GM21447 (cell line): ENCODE data around the gene ARID4A.
"Not testable (repeated sequence)": the region's sequence is repeated elsewhere in the genome, so short reads cannot be mapped to it uniquely, and the experiment has no call there.

Experiments used
- ATAC-seq: cut with Tn5 transposase; IDR thresholded peaks from one replicate; pipeline ENCODE4 v1.9.1; 2021; ENCODE audit not compliant: unreplicated experiment

ARID4A gene

DNA sequence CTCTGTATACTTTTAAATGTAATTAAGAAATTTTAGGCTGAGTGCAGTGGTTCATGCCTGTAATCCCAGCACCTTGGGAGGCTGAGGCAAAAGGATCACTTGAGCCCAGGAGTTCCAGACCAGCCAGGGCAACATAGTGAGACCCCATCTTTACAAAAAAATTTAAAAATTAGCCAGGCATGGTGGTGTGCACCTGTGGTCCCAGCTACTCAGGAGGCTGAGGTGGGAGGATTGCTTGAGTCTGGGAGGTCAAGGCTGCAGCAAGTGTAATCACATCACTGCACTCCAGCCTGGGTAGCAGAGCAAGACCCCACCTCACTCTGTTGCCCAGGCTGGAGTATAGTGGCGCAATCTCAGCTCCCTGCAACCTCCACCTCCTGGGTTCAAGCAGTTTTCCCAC lies 63.9 kb downstream of the ARID4A start:
- not testable (repeated sequence) for ATAC-seq

DNA sequence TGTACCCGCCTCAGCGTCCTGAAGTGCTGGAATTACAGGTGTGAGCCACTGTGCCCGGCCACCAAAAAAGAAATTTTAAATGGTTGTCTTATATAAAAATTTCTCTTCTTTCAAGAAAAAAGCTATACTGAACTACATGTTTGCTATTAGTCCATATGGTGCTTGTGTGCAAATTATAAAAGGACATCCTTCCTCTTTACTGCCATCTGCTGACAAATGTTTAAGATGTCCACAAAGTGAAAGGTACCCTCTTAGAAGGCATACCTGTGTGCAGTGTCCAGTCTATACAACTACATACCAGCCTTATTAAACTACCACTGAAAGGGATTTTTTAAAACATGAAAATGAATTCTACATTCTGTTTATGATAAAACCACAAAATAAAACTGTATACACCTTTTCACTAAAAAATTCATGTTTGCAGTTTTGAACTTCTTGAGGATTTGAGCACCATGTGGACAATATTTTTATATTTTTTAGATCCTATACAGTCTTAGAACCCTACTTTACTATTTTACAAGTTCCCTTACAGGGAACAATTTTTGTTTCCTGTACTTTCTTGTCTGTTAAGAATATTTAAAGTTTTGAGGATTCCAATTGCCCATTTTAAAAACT lies 64.5 kb downstream of the ARID4A start:
- no peak for ATAC-seq

DNA sequence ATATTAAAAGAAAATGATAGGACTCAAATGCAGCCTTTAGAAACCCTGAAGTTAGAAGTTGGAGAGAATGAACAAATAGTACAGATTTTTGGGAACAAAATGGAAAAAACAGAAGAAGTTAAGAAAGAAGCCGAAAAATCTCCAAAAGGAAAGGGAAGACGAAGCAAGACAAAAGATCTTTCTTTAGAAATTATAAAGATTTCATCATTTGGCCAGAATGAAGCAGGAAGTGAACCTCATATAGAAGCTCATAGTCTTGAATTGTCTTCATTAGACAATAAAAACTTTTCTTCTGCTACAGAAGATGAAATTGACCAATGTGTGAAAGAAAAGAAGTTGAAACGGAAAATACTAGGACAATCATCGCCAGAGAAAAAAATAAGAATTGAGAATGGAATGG lies 66.0 kb downstream of the ARID4A start:
- no peak for ATAC-seq

DNA sequence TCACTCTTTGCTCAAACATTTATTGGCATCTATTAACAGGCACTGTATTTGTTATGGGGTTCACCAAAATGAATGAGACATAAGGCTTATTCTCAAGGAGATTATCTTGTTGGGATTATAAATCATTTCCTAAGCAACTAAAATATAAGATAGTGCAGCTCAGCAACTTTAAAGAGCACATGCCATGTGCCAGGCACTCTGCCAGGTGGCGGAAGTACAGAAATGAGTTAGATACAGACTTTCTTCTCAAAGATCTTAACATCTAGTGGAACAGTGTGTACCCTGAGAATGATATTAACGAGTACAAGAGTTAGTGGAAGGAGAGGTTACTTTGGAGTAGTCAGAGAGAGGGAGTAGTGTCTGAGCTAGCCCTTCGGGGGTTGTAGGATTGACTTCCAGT lies 68.9 kb downstream of the ARID4A start:
- ATAC-seq: no peak

DNA sequence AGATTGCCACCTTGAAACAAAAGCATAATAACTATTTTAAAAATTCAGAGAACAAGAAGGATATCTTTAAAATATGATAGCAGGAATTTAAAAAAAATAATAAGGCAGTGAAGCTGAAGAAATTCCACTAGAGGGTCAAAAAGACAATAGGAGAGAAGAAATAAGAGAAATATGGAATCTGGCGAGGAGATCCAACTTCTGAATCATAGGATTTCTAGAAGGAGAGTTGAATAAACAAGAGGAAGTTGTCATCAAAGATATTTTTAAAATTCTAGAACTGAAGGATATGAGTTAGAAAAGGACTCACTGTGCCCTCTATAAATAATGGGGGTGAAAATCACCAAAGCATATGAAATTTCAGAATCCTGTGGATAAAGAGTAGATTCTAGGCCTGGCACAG lies 70.6 kb downstream of the ARID4A start:
- no peak for ATAC-seq

DNA sequence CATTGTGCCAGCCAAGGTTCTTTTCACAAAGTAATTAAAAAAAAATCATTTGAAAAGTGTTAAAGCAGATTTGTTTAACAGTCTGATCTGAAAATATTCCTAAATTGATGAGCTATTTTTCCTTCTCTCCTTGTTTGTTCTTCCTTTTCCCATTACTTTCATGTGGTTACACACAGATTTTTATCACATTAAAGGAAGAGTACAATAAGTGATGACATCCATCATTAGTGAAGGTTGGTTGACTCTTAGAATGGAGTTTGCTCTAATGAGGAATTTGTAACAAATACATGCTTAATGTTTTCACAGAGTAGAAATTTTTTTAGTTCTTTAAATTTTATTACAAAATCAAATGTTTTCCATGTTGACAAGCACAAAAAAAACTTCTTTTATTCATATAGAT lies 78.4 kb downstream of the ARID4A start:
- ATAC-seq: no peak

DNA sequence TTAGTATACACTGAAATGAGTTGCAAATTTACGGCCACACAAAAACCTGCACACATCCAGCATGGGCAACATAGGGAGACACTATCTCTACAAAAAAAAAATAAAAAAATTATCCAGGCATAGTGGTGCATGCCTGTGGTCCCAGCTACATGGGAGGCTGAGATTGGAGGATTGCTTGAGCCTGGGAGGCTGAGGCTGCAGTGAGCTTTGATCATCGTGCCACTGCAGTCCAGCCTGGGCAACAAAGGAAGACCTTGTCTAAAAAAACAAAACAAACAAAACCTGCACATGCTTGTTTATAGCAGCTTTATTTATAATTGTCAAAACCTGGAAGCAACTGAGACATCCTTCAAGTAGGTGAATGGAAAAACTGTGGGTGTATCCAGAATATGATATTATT lies 92.5 kb downstream of the ARID4A start:
- ATAC-seq: no peak

DNA sequence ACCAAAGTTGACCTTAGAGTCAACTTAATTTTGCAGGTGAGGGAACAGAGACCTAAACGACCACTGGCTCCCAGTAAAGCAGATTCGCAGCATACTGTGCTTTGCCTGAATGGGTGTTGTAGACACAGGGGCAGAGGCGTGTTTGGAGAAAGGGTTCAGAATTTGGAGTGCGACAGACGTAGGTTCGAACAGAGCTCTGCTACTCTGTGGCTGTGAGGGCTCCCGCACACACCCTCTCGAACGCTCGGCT lies 97.1 kb downstream of the ARID4A start:
- ATAC-seq: no peak

DNA sequence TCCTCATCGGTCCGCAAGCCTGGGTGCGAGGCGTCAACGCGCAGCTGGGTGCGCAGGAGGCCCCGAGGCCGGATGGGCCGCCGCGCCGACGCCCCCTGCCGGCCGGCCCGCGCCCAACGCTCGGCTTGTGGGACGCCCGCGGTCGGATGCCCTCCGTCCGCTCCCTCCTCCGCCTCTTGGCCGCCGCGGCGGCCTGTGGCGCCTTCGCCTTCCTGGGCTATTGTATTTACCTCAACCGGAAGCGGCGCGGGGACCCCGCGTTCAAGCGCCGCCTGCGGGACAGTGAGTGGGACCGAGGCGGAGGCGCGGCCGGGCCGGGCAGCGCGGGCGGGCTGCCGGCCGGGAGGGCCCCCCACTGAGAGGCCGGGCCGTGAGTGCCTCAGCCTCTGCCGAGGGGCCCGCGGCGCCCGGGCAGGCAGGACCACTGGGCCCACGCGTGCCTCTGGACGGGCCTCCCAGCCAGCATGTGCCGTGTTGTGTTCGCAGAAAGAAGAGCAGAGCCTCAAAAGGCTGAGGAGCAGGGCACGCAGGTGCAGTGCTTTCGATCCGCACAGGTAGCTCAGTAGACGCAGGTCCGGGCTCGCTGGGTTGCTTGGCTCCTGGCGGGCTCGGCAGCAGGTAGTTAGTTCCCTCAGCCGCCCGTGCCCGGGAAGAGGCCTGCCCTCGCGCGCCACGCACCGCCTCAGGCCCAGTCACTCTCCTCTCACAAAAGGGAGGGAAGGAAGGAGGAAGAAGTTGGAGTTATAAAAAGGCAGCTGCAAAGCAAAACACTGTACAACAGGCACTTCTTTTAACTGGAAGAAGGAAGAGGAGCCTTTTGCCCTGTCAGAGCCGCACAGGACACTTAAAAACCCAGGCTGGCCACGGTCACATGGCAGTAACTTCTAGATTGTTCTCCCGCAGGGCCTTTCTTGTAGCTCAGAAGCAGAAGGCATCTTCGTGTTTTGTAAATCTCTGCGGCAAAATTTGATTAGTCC lies 97.7 kb downstream of the ARID4A start, which contains the start of gene TOMM20L:
Gene TOMM20L, plus strand, starts transcription at position 119 of the 977 bp plus-strand sequence. Its CDS starts 28 bp downstream, at position 147.
- ATAC-seq: peak; percentile 88

DNA sequence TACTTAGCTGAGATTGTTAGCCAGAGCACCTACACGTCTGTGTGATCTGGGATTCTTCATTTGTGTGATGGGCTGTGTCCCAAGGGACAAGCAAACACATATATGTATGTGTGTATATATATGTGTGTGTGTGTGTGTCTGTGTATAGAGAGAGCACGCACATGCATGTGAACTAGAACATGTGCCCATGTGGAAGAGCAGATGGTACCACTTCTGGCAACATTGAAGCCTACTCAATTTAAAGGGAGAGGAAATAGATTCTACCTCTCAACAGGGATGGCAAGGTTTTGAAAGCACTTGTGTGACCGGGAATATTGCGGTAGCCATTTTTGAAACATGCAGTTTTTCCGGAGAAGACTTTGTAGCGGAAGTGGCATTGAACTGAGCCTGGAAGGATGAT lies 98.8 kb downstream of the ARID4A start:
- ATAC-seq: no peak

DNA sequence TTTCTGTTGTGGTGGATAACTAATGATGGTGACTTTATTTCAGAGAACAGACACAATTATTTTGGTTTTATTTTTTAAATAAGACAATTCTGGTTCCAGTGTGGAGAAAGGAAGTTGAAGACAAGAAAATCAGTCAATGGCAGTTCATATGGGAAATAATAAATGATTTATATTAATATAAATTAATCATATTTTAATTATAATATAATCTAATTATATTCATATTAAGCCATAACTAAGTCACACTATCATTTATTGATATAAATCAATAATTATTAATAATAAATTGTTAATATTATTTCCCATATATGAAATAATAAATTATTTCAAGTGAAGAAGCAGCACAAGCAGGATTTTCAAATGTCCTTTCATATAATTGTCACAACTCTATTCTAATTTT lies 100.1 kb downstream of the ARID4A start:
- ATAC-seq: no peak

DNA sequence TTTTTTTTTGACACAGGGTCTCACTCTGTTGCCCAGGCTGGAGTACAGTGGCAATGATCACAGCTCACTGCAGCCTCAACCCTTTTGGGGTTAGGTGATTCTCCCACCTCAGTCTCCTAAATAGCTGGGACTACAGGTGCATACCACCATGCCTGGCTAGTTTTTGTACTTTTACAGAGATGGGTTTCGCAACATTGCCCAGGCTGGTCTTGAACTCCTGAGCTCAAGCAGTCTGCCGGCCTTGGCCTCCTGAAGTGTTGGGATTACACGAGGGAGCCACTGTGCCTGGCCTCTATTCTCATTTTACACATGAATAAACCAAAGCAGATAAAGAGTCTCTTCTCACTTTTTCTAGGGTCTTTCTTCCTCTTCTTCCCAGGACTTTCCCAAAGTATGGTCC lies 100.5 kb downstream of the ARID4A start:
- ATAC-seq: no peak

DNA sequence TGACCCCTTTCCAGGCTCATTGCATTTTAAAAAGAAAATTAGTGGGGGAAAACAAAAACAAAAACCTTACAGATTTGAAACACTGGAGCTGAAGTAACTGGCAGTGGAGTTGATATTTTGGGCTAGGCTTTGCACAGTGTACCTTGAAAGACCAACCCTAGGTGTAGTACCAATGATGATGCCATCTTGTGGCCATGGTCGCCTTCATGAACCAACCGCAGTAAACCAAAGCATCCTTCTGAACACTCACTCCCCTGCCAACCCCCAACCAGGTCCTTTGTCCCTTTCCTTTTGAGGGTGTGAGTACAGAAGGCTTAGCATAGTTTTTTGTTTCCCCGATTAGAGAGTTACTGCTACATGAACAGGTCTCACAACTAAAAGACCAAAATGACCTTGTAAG lies 103.2 kb downstream of the ARID4A start:
- no peak for ATAC-seq

DNA sequence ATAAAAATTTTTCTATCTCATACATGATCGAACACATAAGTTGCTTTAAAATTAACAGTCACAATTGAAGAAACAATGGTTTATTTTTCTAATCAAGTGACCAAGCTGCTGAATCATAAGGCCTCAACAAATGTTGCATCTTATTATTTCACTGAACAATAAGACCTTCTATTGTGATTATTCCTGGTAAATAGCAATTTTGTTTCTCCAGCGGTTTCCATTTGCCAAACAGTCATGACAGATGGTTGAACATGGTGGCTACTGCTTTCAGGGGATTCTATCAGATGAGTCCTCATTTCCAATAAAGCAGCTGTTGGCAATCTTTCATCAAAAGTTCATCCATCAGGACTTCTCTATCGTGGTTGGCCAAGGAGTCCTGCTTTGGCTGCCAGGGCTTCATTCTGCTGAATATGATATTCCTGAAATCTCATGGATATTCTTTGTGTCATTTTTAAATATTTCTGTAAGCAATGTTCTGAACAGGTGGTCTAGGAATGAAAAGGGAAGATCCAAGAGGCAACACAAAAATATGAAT lies 110.4 kb downstream of the ARID4A start:
- ATAC-seq: no peak

DNA sequence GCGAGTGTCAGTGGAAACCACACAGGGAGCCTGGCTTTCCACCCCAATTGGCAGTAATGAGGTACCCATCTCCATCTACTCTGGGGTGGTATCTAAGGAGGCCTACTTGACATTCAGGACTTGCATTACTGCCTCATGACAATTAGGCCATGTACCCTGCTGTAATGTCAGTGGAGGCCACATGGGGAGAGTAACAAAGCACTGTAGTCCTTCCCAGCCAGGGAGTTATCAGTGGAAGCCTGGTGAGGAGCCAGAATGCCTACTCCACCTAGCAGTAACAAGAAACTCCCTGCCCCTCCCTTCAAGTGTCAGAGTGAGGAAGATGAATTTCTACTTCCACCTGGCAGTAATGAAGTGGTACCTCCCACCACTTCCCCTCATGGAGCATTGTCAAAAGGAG lies 116.5 kb downstream of the ARID4A start:
- ATAC-seq: no peak

DNA sequence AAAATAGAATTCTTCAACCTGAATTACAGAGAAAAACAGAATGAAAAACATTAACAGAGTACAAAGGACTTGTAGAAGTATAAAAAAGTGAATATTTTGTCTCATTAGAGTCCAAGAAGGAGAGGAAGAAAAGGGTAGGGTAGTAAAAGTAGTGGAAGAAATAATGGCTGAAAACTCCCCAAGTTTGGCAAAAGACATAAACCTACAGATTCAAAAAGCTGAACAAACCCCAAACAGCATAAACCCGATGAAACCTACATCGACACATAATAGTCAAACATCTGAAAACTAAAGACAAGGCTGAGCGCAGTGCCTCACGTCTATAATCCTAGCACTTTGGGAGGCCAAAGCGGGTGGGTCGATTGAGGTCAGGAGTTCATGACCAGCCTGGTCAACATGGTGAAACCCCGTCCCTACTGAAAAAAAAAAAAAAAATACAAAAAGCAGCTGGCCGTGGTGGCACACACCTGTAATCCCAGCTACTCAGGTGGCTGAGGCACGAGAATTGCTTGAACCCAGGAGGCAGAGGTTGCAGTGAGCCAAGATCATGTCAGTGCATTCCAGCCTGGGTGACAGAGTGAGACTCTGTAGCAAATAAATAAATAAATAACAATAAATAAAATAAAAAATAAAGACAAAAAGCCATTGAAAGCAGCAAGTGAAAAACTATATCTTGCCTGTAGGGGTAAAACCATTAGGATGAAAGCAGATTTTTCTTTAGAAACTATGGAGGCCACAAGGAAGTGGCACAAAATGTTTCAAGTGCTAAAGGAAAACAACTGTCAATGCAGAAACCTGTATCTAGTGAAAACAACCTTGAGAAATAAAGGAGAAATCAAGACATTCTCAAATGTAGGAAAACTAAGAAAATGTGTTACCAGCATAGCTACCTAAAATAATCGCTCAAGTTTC lies 117.5 kb downstream of the ARID4A start:
- no peak for ATAC-seq

DNA sequence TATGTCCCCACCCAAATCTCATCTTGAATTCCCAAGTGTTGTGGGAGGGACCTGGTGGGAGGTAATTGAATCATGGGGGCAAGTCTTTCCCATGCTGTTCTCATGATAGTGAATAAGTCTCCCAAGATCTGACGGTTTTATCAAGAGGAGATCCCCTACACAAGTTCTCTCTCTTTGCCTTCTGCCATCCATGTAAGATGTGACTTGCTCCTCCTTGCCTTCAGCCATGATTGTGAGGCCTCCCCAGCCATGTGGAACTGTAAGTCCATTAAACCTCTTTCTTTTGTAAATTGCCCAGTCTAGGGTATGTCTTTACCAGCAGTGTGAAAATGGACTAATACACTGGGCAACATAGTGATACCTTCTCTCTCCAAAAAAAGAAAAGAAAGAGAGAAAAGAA lies 118.6 kb downstream of the ARID4A start:
- ATAC-seq: not testable (repeated sequence)
